Common myeloid progenitor, CD34-positive (primary cell): Measurements from ENCODE around the gene RRAGD.
A peak's percentile ranks its signal among the peaks of the same experiment; 100 is the strongest.

Experiments used
- CTCF ChIA-PET: fragments of 350-600 bp; sonication (Branson Sonifier 250); formaldehyde crosslinking; loops from one replicate; lab custom pipeline; 2021; ENCODE audit warnings: antibody characterized with exemption; lab: Charles Lee
- POLR2A ChIA-PET: fragments of 350-600 bp; sonication (Branson Sonifier 250); formaldehyde crosslinking; loops from one replicate; lab custom pipeline; 2021; ENCODE audit warnings: antibody characterized with exemption; lab: Charles Lee
- DNase-seq, 3 donors: peaks; one replicate each; pipeline versions ENCODE4 v3.0.0 to v3.0.0-alpha.2; 2013
- H3K27ac ChIP-seq, 2 experiments: 1 replicate in 1 of 2; 2 replicates in 1 of 2; pipeline ENCODE4 v1.7.0; 2013; ENCODE audit warnings: inconsistent platforms in 2 of 2, low read length in 2 of 2, mild to moderate bottlenecking in 2 of 2, low read depth in 1 of 2, moderate library complexity in 1 of 2; ENCODE audit not compliant: severe bottlenecking in 2 of 2, insufficient read depth in 1 of 2, poor library complexity in 1 of 2
- H3K27me3 ChIP-seq, 5 experiments: replicated peaks in 2 of 5; 1 replicate in 3 of 5; 2 replicates in 2 of 5; pipeline versions ENCODE4 v1.6.1 to v1.7.0; 2013; ENCODE audit warnings: low read length in 4 of 5, mild to moderate bottlenecking in 2 of 5, moderate library complexity in 2 of 5, inconsistent platforms in 1 of 5; ENCODE audit not compliant: insufficient read depth in 5 of 5, control insufficient read depth in 4 of 5
- H3K36me3 ChIP-seq, 4 experiments: 1 replicate in 2 of 4; 2 replicates in 2 of 4; pipeline versions ENCODE4 v1.6.1 to v1.7.0; 2013; ENCODE audit warnings: low read length in 3 of 4, control low read depth in 1 of 4, mild to moderate bottlenecking in 1 of 4; ENCODE audit not compliant: control insufficient read depth in 4 of 4, insufficient read depth in 4 of 4
- H3K4me1 ChIP-seq, 4 experiments: 1 replicate in 3 of 4; 2 replicates in 1 of 4; pipeline versions ENCODE4 v1.6.1 to v1.7.1; 2013; ENCODE audit warnings: low read length in 3 of 4, mild to moderate bottlenecking in 3 of 4, control low read depth in 1 of 4, inconsistent platforms in 1 of 4, moderate library complexity in 1 of 4; ENCODE audit not compliant: control insufficient read depth in 4 of 4, insufficient read depth in 4 of 4; ENCODE audit errors: control extremely low read depth in 1 of 4
- H3K4me3 ChIP-seq, 7 experiments: 1 replicate in 4 of 7; 2 replicates in 3 of 7; pipeline versions ENCODE4 v1.5.1 to v1.7.0; 2013; ENCODE audit warnings: mild to moderate bottlenecking in 7 of 7, low read length in 6 of 7, moderate library complexity in 6 of 7, inconsistent platforms in 2 of 7, low read depth in 2 of 7, control low read depth in 1 of 7; ENCODE audit not compliant: insufficient read depth in 4 of 7, control insufficient read depth in 1 of 7; ENCODE audit errors: extremely low read depth in 1 of 7
- H3K9me3 ChIP-seq, 5 experiments: 1 replicate in 4 of 5; 2 replicates in 1 of 5; pipeline versions ENCODE4 v1.6.1 to v1.7.1; 2013; ENCODE audit warnings: low read length in 4 of 5, mild to moderate bottlenecking in 2 of 5, inconsistent platforms in 1 of 5, low read depth in 1 of 5, moderate library complexity in 1 of 5; ENCODE audit not compliant: control insufficient read depth in 4 of 5, insufficient read depth in 2 of 5; ENCODE audit errors: control extremely low read depth in 1 of 5
- WGBS: methylation state at CpG from one replicate; pipeline ENCODE4 v1.1.5; 2013; ENCODE audit not compliant: insufficient coverage; 5-methylcytosine and 5-hydroxymethylcytosine counted together

The RRAGD gene

GRCh38 chr6:89449193-89449592 lies 37.1 kb upstream of the RRAGD start:
- Histone ChIP-seq H3K27ac (no peak overlapping the region), H3K4me1 (peaks cover 0 to 4% (median 2%) of the 10 kb centered on the region in 4 experiments), H3K27me3 (no peaks in the 10 kb centered on the region), H3K36me3 (no peaks in the 10 kb centered on the region), H3K4me3 (no peak overlapping the region), H3K9me3 (no peaks in the 10 kb centered on the region)
- ChIA-PET POLR2A (no interaction called here), CTCF (interaction anchor here (1.2 kb wide), 1 partner anchor 21 kb away, joined by 3 read pairs; no protein-coding TSS in a partner anchor)
- 0% methylated on average over 1 of the region's 1 CpG for WGBS
- peak in 2 of 3 donors; percentile 30 to 61 for DNase-seq

- H3K27me3 ChIP-seq, result no peaks in the 10 kb centered on the region
- peaks cover 0 to 2% (median 0%) of the 10 kb centered on the region in 4 experiments for H3K36me3 ChIP-seq
- DNase-seq, result peak; percentile 24 to 84 (median 75)
- H3K4me1 ChIP-seq, result no peaks in the 10 kb centered on the region
- WGBS, result 88% methylated on average over 5 of the region's 5 CpGs
- ChIA-PET POLR2A (no interaction called here), CTCF (interaction anchor here (1.3 to 1.5 kb wide), 3 partner anchors 10 to 162 kb away, joined by 4 to 6 read pairs (median 4); partner anchors contain the start of gene ANKRD6)
- H3K27ac ChIP-seq, result no peak overlapping the region
- H3K9me3 ChIP-seq, result peaks cover 0 to 4% (median 2%) of the 10 kb centered on the region in 5 experiments
- no peak overlapping the region for H3K4me3 ChIP-seq
These were observed 31.6 kb upstream of the RRAGD start for GRCh38 chr6:89443658-89444057.

GRCh38 chr6:89440200-89440599 lies 28.1 kb upstream of the RRAGD start:
- WGBS, result 100% methylated on average over 1 of the region's 3 CpGs
- no peak for DNase-seq
- H3K27ac ChIP-seq, result no peak overlapping the region
- H3K9me3 ChIP-seq, result peaks cover 0 to 4% (median 2%) of the 10 kb centered on the region in 5 experiments
- ChIA-PET POLR2A (no interaction called here), CTCF (interaction anchor here (0.9 to 1.8 kb wide), 4 partner anchors 8 to 165 kb away, joined by 3 to 4 read pairs (median 4); no protein-coding TSS in a partner anchor)
- H3K36me3 ChIP-seq, result peaks cover 0 to 2% (median 0%) of the 10 kb centered on the region in 4 experiments
- no peaks in the 10 kb centered on the region for H3K27me3 ChIP-seq
- peaks cover 0 to 7% (median 0%) of the 10 kb centered on the region in 4 experiments for H3K4me1 ChIP-seq
- H3K4me3 ChIP-seq, result no peak overlapping the region

DNA sequence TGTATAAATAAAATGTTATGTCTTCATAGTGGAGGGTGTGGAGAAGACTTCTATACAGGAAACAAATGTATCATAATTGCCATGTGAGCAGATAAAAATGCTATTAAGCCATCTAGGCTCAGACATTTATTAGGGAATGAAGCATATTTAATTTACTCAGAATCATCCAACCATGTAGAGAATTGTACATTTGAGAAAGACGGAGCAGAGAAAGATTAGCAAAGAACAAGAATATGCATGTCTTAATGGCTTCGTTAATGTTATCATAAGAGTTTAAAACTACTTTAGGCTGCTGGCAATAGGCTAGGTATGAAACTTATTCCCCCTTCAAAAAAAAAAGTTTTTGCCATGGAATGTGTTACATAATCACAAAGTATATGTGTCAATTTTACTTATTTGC lies 26.9 kb upstream of the RRAGD start:
- Histone ChIP-seq H3K36me3 (peaks cover 0 to 2% (median 0%) of the 10 kb centered on the region in 4 experiments), H3K9me3 (peaks cover 0 to 4% (median 2%) of the 10 kb centered on the region in 5 experiments), H3K4me1 (peaks cover 0 to 10% (median under 1%) of the 10 kb centered on the region in 4 experiments), H3K27me3 (no peaks in the 10 kb centered on the region), H3K27ac (no peak overlapping the region), H3K4me3 (no peak overlapping the region)
- ChIA-PET CTCF (no interaction called here), POLR2A (no interaction called here)
- 100% methylated on average over 1 of the region's 2 CpGs for WGBS
- DNase-seq, result no peak

DNA sequence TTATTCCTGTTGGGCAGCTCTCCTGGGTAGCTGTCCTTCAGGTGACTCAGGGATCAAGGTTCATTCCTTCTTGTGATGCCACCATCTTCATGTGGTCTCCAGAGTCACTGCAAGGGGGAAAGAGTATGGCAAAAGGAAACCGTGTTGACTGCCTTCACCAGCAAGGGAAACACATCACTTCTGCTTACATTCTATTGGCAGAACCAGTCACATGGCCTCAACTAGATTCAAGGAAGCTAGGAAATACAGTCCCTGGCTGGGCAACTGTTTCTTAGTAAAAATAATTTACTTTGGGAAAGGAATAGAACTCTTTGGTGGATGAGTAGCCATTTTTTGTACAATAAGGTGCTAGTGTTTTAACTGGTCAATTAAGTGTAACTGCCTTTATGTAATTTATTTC lies 26.2 kb upstream of the RRAGD start:
- H3K27me3 ChIP-seq, result no peaks in the 10 kb centered on the region
- peak in 1 of 3 donors; percentile 10 for DNase-seq
- WGBS, result 80% methylated on average over 1 of the region's 1 CpG

DNA sequence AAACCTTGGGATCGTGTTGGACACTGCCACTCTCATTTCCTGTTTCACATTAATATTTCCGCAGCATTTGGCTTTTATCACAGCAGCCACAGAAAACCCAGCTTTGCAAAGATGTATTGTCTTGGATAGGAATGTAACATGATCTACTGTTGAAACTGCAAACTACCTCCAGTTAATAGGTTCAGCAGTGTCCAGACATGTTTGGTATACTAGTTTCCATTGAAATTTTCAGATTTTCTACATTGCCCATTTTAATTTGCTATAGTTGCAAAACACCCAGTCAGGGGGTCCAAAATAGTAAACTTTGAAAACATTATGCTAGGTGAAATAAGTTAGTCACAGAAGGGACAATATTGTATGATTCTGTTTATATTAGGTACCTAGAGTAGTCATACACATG lies 24.2 kb upstream of the RRAGD start:
- POLR2A ChIA-PET, result no interaction called here
- no peak for DNase-seq
- Histone ChIP-seq H3K36me3 (peaks cover 0 to 2% (median 0%) of the 10 kb centered on the region in 4 experiments), H3K4me3 (no peak overlapping the region), H3K27ac (no peak overlapping the region), H3K9me3 (peaks cover 0 to 4% (median 2%) of the 10 kb centered on the region in 5 experiments), H3K27me3 (no peaks in the 10 kb centered on the region), H3K4me1 (peaks cover 0 to 23% (median 14%) of the 10 kb centered on the region in 4 experiments)
- WGBS, result no CpG with 5 or more reads among the region's 2 CpGs
- CTCF ChIA-PET, result interaction anchor here (1.2 to 2.3 kb wide), 5 partner anchors 26 to 173 kb away, joined by 3 to 14 read pairs (median 6); no protein-coding TSS in a partner anchor

More for the DNA sequence above, 26.2 kb upstream of the RRAGD start:
- H3K27ac ChIP-seq, result no peak overlapping the region
- peaks cover 0 to 2% (median 0%) of the 10 kb centered on the region in 4 experiments for H3K36me3 ChIP-seq
- ChIA-PET CTCF (interaction anchor here (0.8 to 2.3 kb wide), 6 partner anchors 9 to 179 kb away, joined by 3 to 14 read pairs (median 4); no protein-coding TSS in a partner anchor), POLR2A (no interaction called here)
- no peak overlapping the region for H3K4me3 ChIP-seq
- H3K9me3 ChIP-seq, result peaks cover 0 to 4% (median 2%) of the 10 kb centered on the region in 5 experiments
- peaks cover 0 to 17% (median 8%) of the 10 kb centered on the region in 4 experiments for H3K4me1 ChIP-seq

- CTCF ChIA-PET, result interaction anchor here (0.6 to 1.8 kb wide), 7 partner anchors 10 to 401 kb away, joined by 3 to 6 read pairs (median 3); no protein-coding TSS in a partner anchor
- no peak for DNase-seq
- H3K27me3 ChIP-seq, result no peaks in the 10 kb centered on the region
- H3K4me3 ChIP-seq, result no peak overlapping the region
- H3K27ac ChIP-seq, result no peak overlapping the region
- POLR2A ChIA-PET, result no interaction called here
- no peaks in the 10 kb centered on the region for H3K9me3 ChIP-seq
- H3K4me1 ChIP-seq, result peaks cover 0 to 23% (median 14%) of the 10 kb centered on the region in 4 experiments
- H3K36me3 ChIP-seq, result no peaks in the 10 kb centered on the region
- WGBS, result 96% methylated on average over 3 of the region's 4 CpGs
These were observed 22.9 kb upstream of the RRAGD start for GRCh38 chr6:89434954-89435353.
